A673 (cell line): Measurements from ENCODE around the gene OLFML1. TPM values are rescaled to one million over a fixed set of nuclear protein-coding genes. Genes with fewer than 3 reads are reported as not detected.
A peak's percentile ranks its signal among the peaks of the same experiment; 100 is the strongest.

Experiments
- BruUV-seq: library from RNA; stranded (reverse); fragments of 400-500 nt; replicated peaks from 2 replicates; lab custom pipeline; 2021; lab: Mats Ljungman, UMichigan
- CTCF ChIA-PET: fragments of 300-600 bp; sonication (Branson Sonifier 250); formaldehyde crosslinking; loops from one replicate; lab custom pipeline; 2022; ENCODE audit warnings: antibody characterized with exemption; lab: Charles Lee
- POLR2A ChIA-PET: fragments of 300-600 bp; sonication (Branson Sonifier 250); formaldehyde crosslinking; loops from one replicate; lab custom pipeline; 2022; ENCODE audit warnings: antibody characterized with exemption; ENCODE audit not compliant: low non-redundant PET; lab: Charles Lee
- DNase-seq: peaks from one replicate; pipeline ENCODE4 v3.0.0-alpha.2; 2015; ENCODE audit warnings: low spot score
- H3K27ac ChIP-seq: fragments of 200-600 bp; sonication (generic); 2 replicates; pipeline ENCODE4 v1.5.1; 2016; ENCODE audit warnings: mixed run types, low read depth, mild to moderate bottlenecking, mixed read lengths, antibody characterized with exemption, low read length; ENCODE audit not compliant: poor library complexity, severe bottlenecking
- H3K27me3 ChIP-seq: fragments of 200-600 bp; sonication (generic); replicated peaks from 2 replicates; pipeline ENCODE4 v1.6.1; 2017; ENCODE audit warnings: mixed run types, low read depth, mild to moderate bottlenecking, mixed read lengths, antibody characterized with exemption, low read length; ENCODE audit not compliant: insufficient read depth, poor library complexity
- H3K36me3 ChIP-seq: fragments of 200-600 bp; sonication (generic); 2 replicates; pipeline ENCODE4 v1.6.1; 2016; ENCODE audit warnings: mixed run types, mild to moderate bottlenecking, mixed read lengths, antibody characterized with exemption, low read length; ENCODE audit not compliant: insufficient read depth, poor library complexity, severe bottlenecking
- H3K4me1 ChIP-seq: fragments of 200-600 bp; sonication (generic); 2 replicates; pipeline ENCODE4 v1.6.1; 2017; ENCODE audit warnings: mixed run types, mild to moderate bottlenecking, mixed read lengths, antibody characterized with exemption, low read length; ENCODE audit not compliant: insufficient read depth, poor library complexity, severe bottlenecking
- H3K4me3 ChIP-seq: fragments of 200-600 bp; sonication (generic); 2 replicates; pipeline ENCODE4 v1.5.1; 2016; ENCODE audit warnings: low read depth, mixed run types, mild to moderate bottlenecking, mixed read lengths, low read length; ENCODE audit not compliant: poor library complexity, severe bottlenecking
- H3K9me3 ChIP-seq: fragments of 200-600 bp; sonication (generic); 2 replicates; pipeline ENCODE4 v1.6.1; 2016; ENCODE audit warnings: mixed run types, low read depth, mild to moderate bottlenecking, mixed read lengths, antibody characterized with exemption, low read length; ENCODE audit not compliant: poor library complexity, severe bottlenecking
- CTCF ChIP-seq: fragments of 300-800, 200-600 bp; sonication (generic); conservative IDR thresholded peaks from 2 replicates; pipeline ENCODE4 v1.5.1; 2017; ENCODE audit warnings: low read depth, mild to moderate bottlenecking, antibody characterized with exemption, low read length, moderate library complexity, mixed read lengths
- EZH2 ChIP-seq: fragments of 200-600 bp; sonication (generic); IDR thresholded peaks from 2 replicates; pipeline ENCODE4 v1.6.1; 2017; ENCODE audit warnings: borderline replicate concordance, low read depth, mild to moderate bottlenecking, mixed read lengths, antibody characterized with exemption, low read length; ENCODE audit not compliant: poor library complexity, severe bottlenecking
- intact Hi-C: fragments of 100-400 bp; cut with micrococcal nuclease; formaldehyde crosslinking; loops from one replicate; pipeline ENCODE4 v1.10.0; 2022; ENCODE audit not compliant: unreplicated experiment
- total RNA-seq: library from RNA; stranded (reverse); gene quantifications from 2 replicates; pipeline ENCODE4 v1.2.3, GENCODE V29; 2021

OLFML1 gene
- total RNA-seq, 1 experiment from 2014 or later: not detected

DNA sequence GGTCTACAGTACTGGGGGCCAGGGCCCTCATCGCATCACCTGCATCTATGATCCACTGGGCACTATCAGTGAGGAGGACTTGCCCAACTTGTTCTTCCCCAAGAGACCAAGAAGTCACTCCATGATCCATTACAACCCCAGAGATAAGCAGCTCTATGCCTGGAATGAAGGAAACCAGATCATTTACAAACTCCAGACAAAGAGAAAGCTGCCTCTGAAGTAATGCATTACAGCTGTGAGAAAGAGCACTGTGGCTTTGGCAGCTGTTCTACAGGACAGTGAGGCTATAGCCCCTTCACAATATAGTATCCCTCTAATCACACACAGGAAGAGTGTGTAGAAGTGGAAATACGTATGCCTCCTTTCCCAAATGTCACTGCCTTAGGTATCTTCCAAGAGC lies 24.7 kb downstream of the OLFML1 start:
- CTCF ChIA-PET: no interaction called here
- POLR2A ChIA-PET: no interaction called here
- TF ChIP-seq CTCF (no peak), EZH2 (no peak)
- no peak overlapping the region for H3K4me3 ChIP-seq
- no peaks in the 10 kb centered on the region for H3K36me3 ChIP-seq
- no peak for DNase-seq
- peaks cover 11% of the 10 kb centered on the region for H3K27me3 ChIP-seq
- peaks cover 8% of the 10 kb centered on the region for H3K4me1 ChIP-seq
- BruUV-seq: no TSS peak
- intact Hi-C loops: loop anchor here (5.0 kb wide), 1 partner anchor 182 kb away; no protein-coding TSS in a partner anchor
- no peak overlapping the region for H3K27ac ChIP-seq
- no peaks in the 10 kb centered on the region for H3K9me3 ChIP-seq

- Histone ChIP-seq H3K4me3 (no peak overlapping the region), H3K36me3 (no peaks in the 10 kb centered on the region), H3K27me3 (peaks cover 20% of the 10 kb centered on the region), H3K27ac (no peak overlapping the region), H3K4me1 (peaks cover 8% of the 10 kb centered on the region), H3K9me3 (no peaks in the 10 kb centered on the region)
- POLR2A ChIA-PET: no interaction called here
- no TSS peak for BruUV-seq
- intact Hi-C loops: loop anchor here (5.0 kb wide), 1 partner anchor 181 kb away; no protein-coding TSS in a partner anchor
- DNase-seq: no peak
- CTCF ChIA-PET: no interaction called here
- TF ChIP-seq CTCF (no peak), EZH2 (no peak)
Observed at GRCh38 chr11:7511401-7511800, 26.1 kb downstream of the OLFML1 start.

GRCh38 chr11:7512525-7513233 lies 27.4 kb downstream of the OLFML1 start:
- no peak for TF ChIP-seq CTCF
- no peak for TF ChIP-seq EZH2
- ChIA-PET CTCF (no interaction called here), POLR2A (no interaction called here)
- Histone ChIP-seq H3K27ac (no peak overlapping the region), H3K36me3 (no peaks in the 10 kb centered on the region), H3K4me3 (peak overlapping the region; percentile 61), H3K9me3 (no peaks in the 10 kb centered on the region), H3K4me1 (peaks cover 8% of the 10 kb centered on the region), H3K27me3 (peaks cover 20% of the 10 kb centered on the region)
- intact Hi-C loops: loop anchor here (2.0 to 5.0 kb wide), 2 partner anchors 152 to 180 kb away; no protein-coding TSS in a partner anchor
- BruUV-seq: no TSS peak
- DNase-seq: no peak
